AG04449 (cell line): ENCODE data around the gene MAP2.

Source experiments
- CTCF ChIA-PET: fragments of 350-600 bp; formaldehyde crosslinking; extraction: SDS; loops from one replicate; lab custom pipeline; 2021; ENCODE audit warnings: antibody characterized with exemption; lab: Yijun Ruan, JAX
- POLR2A ChIA-PET: fragments of 400-600, 350-600 bp; formaldehyde crosslinking; extraction: SDS; loops from one replicate; lab custom pipeline; 2020; ENCODE audit warnings: antibody characterized with exemption, inconsistent platforms; lab: Yijun Ruan, JAX
- DNase-seq: peaks from one replicate; pipeline ENCODE4 v3.0.0-alpha.2; 2010; ENCODE audit warnings: low read depth, low spot score
- H3K4me3 ChIP-seq: 2 replicates; pipeline ENCODE4 v1.5.1; 2011; ENCODE audit warnings: low read depth, mild to moderate bottlenecking, control low read depth, low read length
- CTCF ChIP-seq: IDR thresholded peaks from one replicate; pipeline ENCODE4 v1.5.1; 2011; ENCODE audit warnings: mild to moderate bottlenecking, moderate library complexity, low read length, control low read depth, inconsistent platforms; ENCODE audit not compliant: insufficient read depth; ENCODE audit errors: missing control alignments

MAP2 gene

DNA sequence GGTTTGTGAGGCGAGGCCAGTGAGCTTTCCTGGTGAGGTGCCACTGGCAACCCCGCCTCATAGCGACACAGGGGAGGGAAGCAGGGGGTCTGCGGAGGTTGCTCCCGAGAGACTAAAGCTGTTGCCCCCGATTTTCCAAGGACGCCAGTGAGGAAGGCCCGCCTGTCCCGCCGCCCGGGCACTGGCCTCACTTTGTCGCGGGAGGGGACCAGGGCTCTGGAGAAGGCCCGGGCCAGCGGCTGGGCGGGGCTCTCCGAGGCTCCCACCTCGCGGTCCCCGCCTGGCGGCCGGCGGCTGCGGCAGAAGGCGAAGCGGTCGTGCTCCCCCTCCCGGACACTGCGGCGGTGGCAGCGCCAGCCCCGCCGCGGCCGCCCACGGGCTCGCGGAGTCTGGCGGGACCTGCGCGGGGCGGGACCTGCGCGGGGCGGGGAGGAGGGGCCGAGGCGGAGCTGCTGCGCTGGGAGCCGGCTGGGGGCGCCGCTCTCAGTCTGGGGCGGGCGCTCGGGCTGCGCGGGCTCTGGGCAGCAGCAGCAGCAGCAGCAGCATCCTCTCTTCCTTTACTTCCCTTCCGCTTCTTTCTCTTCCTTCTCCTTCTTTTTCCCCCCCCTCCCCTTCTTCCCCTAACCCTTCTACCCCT lies at the start of gene MAP2:
Gene MAP2 (plus strand): TSS at position 486 of the 637 bp plus-strand sequence. CDS start 229,124 bp downstream, outside the sequence.
- CTCF ChIA-PET: interaction anchor here (0.6 to 7.0 kb wide), 42 partner anchors 10 to 539 kb away, joined by 3 to 124 read pairs (median 6); no protein-coding TSS in a partner anchor
- POLR2A ChIA-PET: no interaction called here

GRCh38 chr2:209376686-209377085 lies 47.2 kb upstream of the MAP2 start:
- no peak for DNase-seq
- CTCF ChIA-PET: no interaction called here
- TF ChIP-seq CTCF: no peak
- POLR2A ChIA-PET: no interaction called here
- no peak overlapping the region for H3K4me3 ChIP-seq

More for the DNA sequence above, at the start of gene MAP2:
- no peak for DNase-seq
- peak within 1 kb of the TSS; percentile 67 for H3K4me3 ChIP-seq
- TF ChIP-seq CTCF: peak; percentile 87

DNA sequence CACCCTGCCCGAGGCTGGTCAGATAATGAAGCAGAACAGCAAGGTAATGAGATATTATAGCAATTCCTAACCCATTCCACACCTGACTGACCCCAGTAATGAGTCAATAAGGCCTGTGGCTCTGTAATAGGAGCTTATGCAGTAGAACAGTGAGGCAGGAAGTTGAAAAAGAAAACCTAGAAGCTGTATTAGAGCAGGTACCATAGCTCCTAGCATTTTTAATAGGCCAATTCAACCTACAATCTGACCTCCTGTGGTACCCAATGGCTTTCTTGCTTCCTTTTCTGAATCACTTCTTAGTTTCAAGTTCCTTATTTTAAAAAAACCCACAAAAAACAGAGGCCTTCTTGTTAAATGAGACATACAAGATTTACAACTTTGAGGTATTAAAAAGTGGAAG lies 43.6 kb upstream of the MAP2 start:
- TF ChIP-seq CTCF: no peak
- POLR2A ChIA-PET: no interaction called here
- no peak overlapping the region for H3K4me3 ChIP-seq
- CTCF ChIA-PET: no interaction called here
- DNase-seq: no peak

DNA sequence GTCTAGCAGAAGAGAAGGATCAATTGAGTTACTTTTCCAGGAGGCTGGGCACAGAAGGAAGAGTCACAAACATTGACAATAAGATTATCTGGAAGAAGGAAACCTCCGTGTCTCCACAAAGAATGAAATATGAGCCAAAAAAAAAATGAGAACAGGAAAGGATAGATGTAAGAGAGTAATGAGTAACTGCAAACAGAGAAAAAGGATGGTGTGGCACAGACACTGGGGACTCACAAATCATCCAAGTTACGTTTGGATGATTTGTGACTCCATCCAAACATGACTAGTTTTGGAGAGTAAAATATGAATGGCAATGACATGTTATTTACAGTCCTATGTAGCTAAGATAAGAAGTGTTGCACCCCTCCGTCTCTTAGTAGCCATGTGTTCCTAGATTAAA lies 42.8 kb upstream of the MAP2 start:
- DNase-seq: no peak
- TF ChIP-seq CTCF: no peak
- no peak overlapping the region for H3K4me3 ChIP-seq
- ChIA-PET CTCF (no interaction called here), POLR2A (no interaction called here)

DNA sequence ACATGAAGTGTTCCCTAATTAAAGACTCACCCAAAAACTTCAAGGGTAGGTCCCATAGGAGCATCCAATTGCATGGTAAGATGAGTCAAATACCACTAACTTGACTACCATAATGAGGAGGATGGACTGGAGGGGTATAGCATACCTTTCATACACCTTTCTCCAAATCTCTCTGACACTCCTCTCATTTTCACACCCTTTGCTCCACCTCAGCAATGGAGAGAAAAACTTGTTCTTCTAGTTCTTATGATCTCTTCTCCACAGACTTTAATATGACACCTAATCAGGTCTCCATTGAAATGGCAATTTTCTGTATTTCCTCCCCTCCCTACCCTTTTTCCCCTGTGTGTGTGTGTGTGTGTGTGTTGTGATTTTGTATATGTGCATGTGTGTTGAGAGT lies 41.1 kb upstream of the MAP2 start:
- POLR2A ChIA-PET: no interaction called here
- TF ChIP-seq CTCF: no peak
- no peak for DNase-seq
- CTCF ChIA-PET: interaction anchor here (1.0 kb wide), 1 partner anchor 40 kb away, joined by 3 read pairs; no protein-coding TSS in a partner anchor
- H3K4me3 ChIP-seq: no peak overlapping the region

GRCh38 chr2:209383212-209383611 lies 40.6 kb upstream of the MAP2 start:
- CTCF ChIA-PET: interaction anchor here (1.0 kb wide), 1 partner anchor 40 kb away, joined by 3 read pairs; no protein-coding TSS in a partner anchor
- DNase-seq: peak; percentile 47
- POLR2A ChIA-PET: interaction anchor here (0.8 kb wide), 1 partner anchor 100 kb away, joined by 3 read pairs; no protein-coding TSS in a partner anchor
- TF ChIP-seq CTCF: no peak
- H3K4me3 ChIP-seq: no peak overlapping the region
